ENCODE measurements around the gene TBC1D5.

- TF ChIP-seq POLR2A (IDR thresholded peaks at IDR 0.05; ENCODE audit: low read length) (no peak), GATA1 (IDR thresholded peaks at IDR 0.05; ENCODE audit: low read depth, low read length) (no peak)
Observed at GRCh38 chr3:17442332-17443049, 299.9 kb downstream of the TBC1D5 start.
